HG03196 (cell line): ENCODE results near the gene THNSL1.
"Not testable (repeated sequence)": the region's sequence is repeated elsewhere in the genome, so short reads cannot be mapped to it uniquely, and the experiment has no call there.

Source experiments
- ATAC-seq: cut with Tn5 transposase; IDR thresholded peaks from one replicate; pipeline ENCODE4 v1.9.1; 2021; ENCODE audit not compliant: unreplicated experiment

THNSL1 gene

DNA sequence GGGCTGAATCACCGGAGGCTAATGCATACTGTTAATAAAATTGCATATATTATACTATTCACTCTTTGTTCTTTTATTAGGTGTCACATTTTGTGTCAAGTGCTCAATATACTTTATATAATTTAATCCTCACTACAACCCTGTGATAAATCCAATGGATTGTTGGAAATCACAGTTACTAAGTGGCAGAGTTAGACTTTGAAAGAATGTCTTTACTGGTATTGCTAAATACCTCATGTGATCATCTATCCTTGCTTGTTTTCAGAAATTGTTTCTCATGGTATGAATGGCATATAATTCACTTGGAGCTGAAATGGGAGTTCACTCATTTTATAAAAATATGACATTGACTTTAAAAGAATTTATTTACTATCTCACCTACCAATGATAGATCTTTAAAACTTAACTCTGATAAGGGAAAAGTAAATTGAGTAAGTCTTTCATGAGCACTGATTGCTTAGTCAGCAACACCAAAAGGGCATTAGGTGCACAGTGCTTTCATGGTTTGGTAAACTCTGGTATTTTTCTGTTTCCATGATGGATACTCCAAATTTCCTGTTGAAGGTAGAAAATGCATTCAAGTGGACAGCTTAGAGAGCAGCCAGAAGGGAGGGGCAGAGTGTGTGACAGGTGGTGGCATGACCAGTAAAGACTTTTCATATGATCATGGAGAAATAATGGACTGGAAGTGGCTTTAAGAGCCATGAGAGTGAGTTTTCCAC is 23.0 kb upstream of the THNSL1 start:
- no peak for ATAC-seq

- ATAC-seq = no peak
Observed at GRCh38 chr10:24995072-24995471, 21.3 kb upstream of the THNSL1 start.

DNA sequence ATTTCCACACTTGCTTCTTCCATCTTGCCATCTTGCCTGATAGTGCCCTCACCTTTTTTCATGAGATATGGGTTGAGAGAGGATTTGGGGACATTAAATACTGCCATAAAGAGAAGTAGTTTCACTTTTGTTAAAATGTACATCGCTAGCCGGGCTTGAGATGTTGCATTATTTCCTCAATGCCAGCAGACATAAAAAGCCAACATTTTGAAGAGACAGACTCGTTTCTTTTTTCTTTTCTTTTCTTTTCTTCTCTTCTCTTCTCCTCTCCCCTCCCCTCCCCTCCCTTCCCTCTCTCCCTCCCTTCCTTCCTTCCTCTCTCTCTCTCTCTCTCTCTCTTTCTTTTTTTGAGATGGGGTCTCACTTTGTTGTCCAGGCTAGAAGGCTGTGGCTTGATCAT is 18.4 kb upstream of the THNSL1 start:
- ATAC-seq = no peak

DNA sequence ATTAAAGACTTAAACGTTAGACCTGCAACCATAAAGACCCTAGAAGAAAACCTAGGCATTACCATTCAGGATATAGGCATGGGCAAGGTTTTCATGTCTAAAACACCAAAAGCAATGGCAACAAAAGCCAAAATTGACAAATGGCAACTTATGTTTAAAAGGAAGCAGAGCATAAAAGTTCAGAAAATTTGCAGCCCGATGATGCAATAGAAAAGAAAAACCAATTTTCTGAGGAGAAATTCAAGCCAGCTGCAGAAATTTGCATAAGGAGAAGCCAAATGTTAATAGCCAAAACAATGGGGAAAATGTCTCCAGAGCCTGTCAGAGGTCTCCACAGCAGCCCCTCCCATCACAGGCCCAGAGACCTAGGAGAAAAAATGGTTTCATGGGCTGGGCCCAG is 4.8 kb upstream of the THNSL1 start:
- ATAC-seq = not testable (repeated sequence)

- no peak for ATAC-seq
Observed at GRCh38 chr10:25014579-25014978, 1.8 kb upstream of the THNSL1 start.

DNA sequence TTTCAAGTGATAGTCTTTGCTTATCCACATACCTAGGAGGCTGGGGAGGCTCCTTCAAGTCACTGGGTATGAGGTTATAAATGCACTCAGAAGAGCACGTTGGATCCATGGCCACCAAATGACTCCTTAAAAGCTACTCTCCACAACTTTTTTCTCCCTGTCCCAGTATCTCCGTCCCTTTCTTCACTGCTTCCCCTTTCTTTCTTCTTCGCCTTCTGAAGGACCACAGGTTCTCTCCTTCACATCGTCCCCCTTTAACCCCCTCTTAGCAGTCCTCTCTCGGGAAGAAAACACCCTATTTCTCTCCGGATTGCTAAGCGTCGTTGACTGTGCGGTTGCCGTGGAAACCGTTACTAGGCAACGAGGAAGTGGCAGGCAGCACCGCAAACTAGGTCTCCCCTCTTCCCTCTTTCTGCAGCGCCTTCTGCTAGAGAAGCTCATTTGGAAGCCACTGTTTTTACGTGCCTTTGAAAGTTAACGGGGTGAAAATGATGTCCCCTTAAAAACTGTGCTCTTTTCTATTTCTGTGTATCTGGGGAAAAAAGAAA is 510 bp upstream of the THNSL1 start, which contains the start of gene ENKUR:
ENKUR (minus strand) TSS at position 331 of the 548 bp plus-strand sequence; CDS start at position 109, 222 bp downstream.
- ATAC-seq = peak; percentile 63

DNA sequence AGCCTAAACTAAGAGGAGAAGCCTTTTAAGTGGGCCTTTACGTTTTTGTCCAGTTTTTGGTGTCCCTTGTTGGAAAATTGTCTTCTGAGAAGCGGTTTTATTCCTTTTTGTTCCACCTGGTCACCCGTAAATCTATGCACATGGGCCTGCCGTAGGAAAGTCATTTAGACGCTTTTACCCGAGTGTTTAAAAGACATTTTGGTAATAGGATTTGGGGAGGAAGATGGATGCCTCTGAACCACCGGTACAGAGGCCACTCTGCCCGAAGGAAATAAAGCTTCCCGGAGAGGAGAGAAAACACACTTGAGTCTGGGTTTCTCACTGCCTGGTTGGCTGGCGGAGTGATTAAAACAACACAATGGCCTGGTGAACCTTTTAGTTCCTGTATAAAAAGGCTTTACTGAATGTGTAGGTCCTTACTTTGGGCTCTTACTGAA is 760 bp downstream of the THNSL1 start:
- ATAC-seq = peak; percentile 3

DNA sequence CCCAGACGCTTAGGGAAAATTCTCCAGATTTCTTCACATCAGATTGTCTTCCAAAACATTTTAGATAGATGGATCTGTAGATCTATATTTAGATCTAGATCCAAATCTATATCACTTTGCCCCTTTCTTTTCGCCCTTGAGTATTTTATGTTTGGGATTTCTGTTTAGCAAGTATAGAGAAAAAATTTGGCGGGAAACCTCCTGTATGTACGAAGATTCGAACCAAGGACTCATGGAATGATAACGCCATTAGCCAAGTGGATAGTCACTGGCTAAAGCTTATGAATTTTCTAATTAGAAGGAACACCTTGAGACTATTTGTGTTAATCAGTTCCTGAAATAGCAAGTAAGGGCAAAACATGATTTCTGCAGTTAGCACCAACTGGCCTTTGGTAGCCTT is 1.2 kb downstream of the THNSL1 start:
- ATAC-seq = no peak

DNA sequence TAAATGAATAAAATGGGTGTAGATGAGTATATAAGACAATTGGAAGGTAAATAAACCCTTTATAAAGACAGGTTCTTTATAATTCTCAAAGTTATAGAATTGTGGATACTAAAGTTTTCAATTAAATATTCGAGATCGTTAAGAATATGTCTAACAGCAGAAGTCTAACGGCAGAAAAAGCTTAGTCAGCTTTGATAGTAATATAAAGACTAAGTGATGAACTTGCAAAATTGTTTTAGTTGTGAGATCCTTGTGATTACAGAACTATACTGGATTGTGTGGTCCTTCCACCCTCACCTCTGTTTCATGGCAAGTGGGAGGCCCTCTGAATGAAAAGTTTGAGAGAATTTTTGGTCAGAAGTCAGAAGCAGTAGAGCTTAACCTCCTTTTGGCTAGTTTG is 2.3 kb downstream of the THNSL1 start:
- no peak for ATAC-seq

- ATAC-seq = no peak
Observed at GRCh38 chr10:25023278-25023677, 6.9 kb downstream of the THNSL1 start.

DNA sequence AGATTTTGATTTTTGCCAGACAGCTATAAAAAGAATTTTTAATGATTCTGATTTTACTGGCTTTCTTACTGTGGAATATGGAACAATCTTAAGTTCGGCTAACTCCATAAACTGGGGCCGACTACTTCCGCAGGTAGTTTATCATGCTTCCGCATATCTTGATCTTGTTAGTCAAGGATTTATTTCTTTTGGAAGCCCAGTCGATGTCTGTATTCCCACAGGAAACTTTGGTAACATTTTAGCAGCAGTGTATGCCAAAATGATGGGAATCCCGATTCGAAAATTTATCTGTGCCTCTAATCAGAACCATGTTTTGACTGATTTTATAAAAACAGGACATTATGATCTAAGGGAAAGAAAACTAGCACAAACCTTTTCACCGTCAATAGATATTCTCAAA is 8.1 kb downstream of the THNSL1 start:
- ATAC-seq = no peak

GRCh38 chr10:25026463-25026862 is 10.1 kb downstream of the THNSL1 start:
- no peak for ATAC-seq

DNA sequence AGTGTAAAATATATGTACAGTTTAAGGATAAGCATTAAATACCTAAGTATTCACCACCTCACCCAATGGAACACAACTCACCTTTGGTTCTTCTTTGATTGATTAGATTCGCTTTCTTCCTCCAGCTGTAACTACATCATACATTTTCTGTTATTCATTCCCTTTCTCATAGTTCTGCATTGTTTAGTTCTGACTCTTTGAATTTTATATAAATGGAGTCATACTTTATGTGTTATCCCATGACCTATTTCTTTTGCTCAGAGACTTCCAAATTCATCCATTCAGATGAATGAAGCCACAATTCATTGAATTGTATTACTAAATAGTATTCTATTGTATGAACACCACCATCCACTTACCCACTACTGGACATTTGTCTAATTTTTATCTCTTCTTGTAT is 12.3 kb downstream of the THNSL1 start:
- ATAC-seq = no peak

- no peak for ATAC-seq
Observed at GRCh38 chr10:25029519-25029918, 13.1 kb downstream of the THNSL1 start.

- no peak for ATAC-seq
Observed at GRCh38 chr10:25036381-25036780, 20.0 kb downstream of the THNSL1 start.

GRCh38 chr10:25038325-25038724 is 21.9 kb downstream of the THNSL1 start:
- no peak for ATAC-seq

GRCh38 chr10:25039531-25039930 is 23.1 kb downstream of the THNSL1 start:
- no peak for ATAC-seq

GRCh38 chr10:25046641-25047040 is 30.2 kb downstream of the THNSL1 start:
- no peak for ATAC-seq

- ATAC-seq = no peak
Observed at GRCh38 chr10:25047088-25047487, 30.7 kb downstream of the THNSL1 start.

- no peak for ATAC-seq
Observed at GRCh38 chr10:25047591-25048301, 31.3 kb downstream of the THNSL1 start.

DNA sequence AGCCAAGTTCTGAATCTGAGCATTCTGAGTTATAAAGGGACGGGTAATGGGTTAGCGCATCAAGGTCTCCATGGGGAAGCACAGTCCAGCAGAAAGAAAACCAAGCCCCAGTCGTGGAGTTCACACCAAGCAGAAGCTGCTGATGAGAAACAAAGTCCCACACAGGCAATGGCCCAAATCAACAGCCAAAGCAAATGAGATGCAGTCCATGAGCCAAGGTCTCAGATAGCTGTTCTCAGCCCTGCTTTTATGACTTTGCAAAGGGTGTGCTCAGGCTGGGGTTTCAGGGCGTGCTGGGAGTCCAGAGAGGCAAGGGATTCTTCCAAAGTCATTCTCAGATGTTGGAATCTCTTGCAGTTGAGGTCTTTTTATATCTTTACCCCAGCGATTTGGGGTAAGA is 32.0 kb downstream of the THNSL1 start:
- ATAC-seq = no peak

- no peak for ATAC-seq
Observed at GRCh38 chr10:25049966-25050365, 33.6 kb downstream of the THNSL1 start.
